ENCODE results near the gene ARHGAP24. TPM values are rescaled to one million over a fixed set of nuclear protein-coding genes. Genes with fewer than 3 reads are reported as not detected.

Gene ARHGAP24
- total and polyA plus RNA-seq, 2 of the 13 experiments (the other 11 are each of a cell fraction or from before 2014, with no cell fraction given): 0.07 to 0.55 TPM

- no peak for TF ChIP-seq NCOR1 (IDR thresholded peaks at IDR 0.05; ENCODE audit: borderline replicate concordance, low read length)
Measured at GRCh38 chr4:85427123-85427522, 47.8 kb upstream of the ARHGAP24 start (continued).

GRCh38 chr4:85430226-85430625 lies 44.7 kb upstream of the ARHGAP24 start:
- no peak for DNase-seq (ENCODE audit: low spot score)
- no peak for FAIRE-seq
- intact Hi-C loops (cut with micrococcal nuclease; ENCODE audit: unreplicated experiment): no loop called here
- WGBS (ENCODE audit: low lambda C conversion rate): 4% methylated on average over 3 of the region's 3 CpGs
- Histone ChIP-seq H3K4me1 (ENCODE audit: insufficient read depth, low read length) (peaks cover 11% of the 10 kb centered on the region; the same call in 1 of the 2 replicates), H3K9ac (ENCODE audit: insufficient read depth, low read depth, low read length) (no peak overlapping the region), H3K9me3 (ENCODE audit: low read length) (no peaks in the 10 kb centered on the region), H3K79me2 (ENCODE audit: insufficient read depth, low read length) (no peaks in the 10 kb centered on the region), H3K36me3 (replicated peaks in 1 of 2; ENCODE audit: control insufficient read depth in 1 of 2, insufficient read depth in 2 of 2, low read length in 2 of 2) (no peaks in the 10 kb centered on the region), H3K27me3 (ENCODE audit: control insufficient read depth in 1 of 2, insufficient read depth in 2 of 2, low read length in 2 of 2) (no peaks in the 10 kb centered on the region), H3K4me2 (ENCODE audit: low read depth, low read length) (no peak overlapping the region), H2AFZ (ENCODE audit: low read length) (no peak overlapping the region), H3K27ac (ENCODE audit: extremely low read length, insufficient read depth, low read length) (no peak overlapping the region), H3K4me3 (replicated peaks in 1 of 3; ENCODE audit: insufficient read depth in 1 of 3, low read depth in 2 of 3, low read length in 3 of 3) (no peak overlapping the region), H4K20me1 (ENCODE audit: insufficient read depth, low read length) (no peaks in the 10 kb centered on the region)
- ChIA-PET CTCF (ENCODE audit: low intra/inter-chr PET ratio, low total read pairs) (no interaction called here), POLR2A (no interaction called here)
- in situ Hi-C loops (cut with HindIII; ENCODE audit: extremely low pct_ligation_motif_present, low pct_unique_long_range_greater_than_20kb): no loop called here
- no TSS peak for BruUV-seq (replicated peaks)
- ATAC-seq: no peak
- TF ChIP-seq ZNF138 (CRISPR knock-in tag; IDR thresholded peaks at IDR 0.05; ENCODE audit: low read depth) (no peak), DNMT1 (CRISPR knock-in tag; IDR thresholded peaks at IDR 0.05) (no peak), SRSF9 (IDR thresholded peaks at IDR 0.05; ENCODE audit: borderline replicate concordance, insufficient read depth, low read depth, low read length, poor library complexity, severe bottlenecking) (no peak), ZNF883 (CRISPR knock-in tag; IDR thresholded peaks at IDR 0.05; ENCODE audit: not compliant biosample characterization) (no peak), ATF1 (CRISPR knock-in tag; IDR thresholded peaks at IDR 0.05) (no peak), MEF2D (CRISPR knock-in tag; IDR thresholded peaks at IDR 0.05) (no peak), ZNF878 (CRISPR knock-in tag; IDR thresholded peaks at IDR 0.05) (no peak), ZNF773 (CRISPR knock-in tag; IDR thresholded peaks at IDR 0.05; ENCODE audit: borderline replicate concordance) (no peak), GABPA (IDR thresholded peaks at IDR 0.05; ENCODE audit: low read depth, low read length) (no peak), GABPA (CRISPR knock-in tag; IDR thresholded peaks at IDR 0.05; ENCODE audit: low read depth) (no peak), ZNF180 (CRISPR knock-in tag; IDR thresholded peaks at IDR 0.05; ENCODE audit: borderline replicate concordance, low read depth) (no peak), ZNF737 (CRISPR knock-in tag; IDR thresholded peaks at IDR 0.05; ENCODE audit: borderline replicate concordance) (no peak), ZNF616 (CRISPR knock-in tag; IDR thresholded peaks at IDR 0.05; ENCODE audit: low read depth) (no peak), ZNF496 (CRISPR knock-in tag; IDR thresholded peaks at IDR 0.05; ENCODE audit: insufficient replicate concordance) (no peak), SMAD3 (CRISPR knock-in tag; IDR thresholded peaks at IDR 0.05) (no peak), SPEN (CRISPR knock-in tag; IDR thresholded peaks at IDR 0.05; ENCODE audit: low read depth) (no peak), NFATC3 (CRISPR knock-in tag; IDR thresholded peaks at IDR 0.05) (no peak), CENPT (CRISPR knock-in tag; IDR thresholded peaks at IDR 0.05; ENCODE audit: low read depth) (no peak), CENPX (CRISPR knock-in tag; IDR thresholded peaks at IDR 0.05) (no peak), ZNF3 (CRISPR knock-in tag; IDR thresholded peaks at IDR 0.05) (no peak), ZGPAT (CRISPR knock-in tag; IDR thresholded peaks at IDR 0.05) (no peak)

Data from HepG2 (cell line).